ENCODE measurements around the gene GNPTG. TPM values are rescaled to one million over a fixed set of nuclear protein-coding genes. Genes with fewer than 3 reads are reported as not detected.
A peak's percentile ranks its signal among the peaks of the same experiment; 100 is the strongest.

GNPTG gene
- total RNA-seq, 1 donor from 2014 or later = 60.7 TPM

GRCh38 chr16:1311738-1312466 lies 39.8 kb upstream of the GNPTG start:
- peak overlapping the region; percentile 90 for H3K4me3 Mint-ChIP-seq (ENCODE audit: unreplicated experiment)
- H3K9me3 Mint-ChIP-seq (ENCODE audit: low read depth) = no peaks in the 10 kb centered on the region
- H3K27me3 Mint-ChIP-seq (ENCODE audit: low read depth) = no peaks in the 10 kb centered on the region
- peaks cover 31% of the 10 kb centered on the region for H3K4me1 Mint-ChIP-seq (ENCODE audit: low read depth)
- H3K27ac Mint-ChIP-seq (ENCODE audit: unreplicated experiment) = no peak overlapping the region
- DNase-seq (ENCODE audit: low spot score) = no peak
- peaks cover 10% of the 10 kb centered on the region for H3K36me3 Mint-ChIP-seq (ENCODE audit: low read depth)
- TF ChIP-seq CTCF (IDR thresholded peaks at IDR 0.05) = no peak

GRCh38 chr16:1312467-1312816 lies 39.3 kb upstream of the GNPTG start:
- no peak for DNase-seq (ENCODE audit: low spot score)
- Mint-ChIP-seq H3K9me3 (ENCODE audit: low read depth) (no peaks in the 10 kb centered on the region), H3K4me1 (ENCODE audit: low read depth) (peaks cover 31% of the 10 kb centered on the region), H3K27ac (ENCODE audit: unreplicated experiment) (no peak overlapping the region), H3K27me3 (ENCODE audit: low read depth) (no peaks in the 10 kb centered on the region), H3K36me3 (ENCODE audit: low read depth) (peaks cover 11% of the 10 kb centered on the region), H3K4me3 (ENCODE audit: unreplicated experiment) (no peak overlapping the region)
- TF ChIP-seq CTCF (IDR thresholded peaks at IDR 0.05) = no peak

- Mint-ChIP-seq H3K4me1 (ENCODE audit: low read depth) (peaks cover 31% of the 10 kb centered on the region), H3K4me3 (ENCODE audit: unreplicated experiment) (no peak overlapping the region), H3K36me3 (ENCODE audit: low read depth) (peaks cover 15% of the 10 kb centered on the region), H3K9me3 (ENCODE audit: low read depth) (no peaks in the 10 kb centered on the region), H3K27me3 (ENCODE audit: low read depth) (no peaks in the 10 kb centered on the region), H3K27ac (ENCODE audit: unreplicated experiment) (peak overlapping the region; percentile 27)
- no peak for DNase-seq (ENCODE audit: low spot score)
- no peak for TF ChIP-seq CTCF (IDR thresholded peaks at IDR 0.05)
Measured at GRCh38 chr16:1312903-1313302, 38.8 kb upstream of the GNPTG start.

- no peak overlapping the region for H3K27ac Mint-ChIP-seq (ENCODE audit: unreplicated experiment)
Measured at GRCh38 chr16:1313721-1314369, 37.9 kb upstream of the GNPTG start.

More at GRCh38 chr16:1313721-1314369, 37.9 kb upstream of the GNPTG start:
- TF ChIP-seq CTCF (IDR thresholded peaks at IDR 0.05) = no peak
- Mint-ChIP-seq H3K4me1 (ENCODE audit: low read depth) (peaks cover 31% of the 10 kb centered on the region), H3K9me3 (ENCODE audit: low read depth) (no peaks in the 10 kb centered on the region), H3K27me3 (ENCODE audit: low read depth) (no peaks in the 10 kb centered on the region), H3K36me3 (ENCODE audit: low read depth) (peaks cover 22% of the 10 kb centered on the region), H3K4me3 (ENCODE audit: unreplicated experiment) (no peak overlapping the region)
- peak; percentile 92 for DNase-seq (ENCODE audit: low spot score)
